ENCODE results near the gene INO80.

The INO80 gene

GRCh38 chr15:40942878-40943277, 173.2 kb downstream of the INO80 start:
- no peak for DNase-seq

- no peak for DNase-seq
Measured at GRCh38 chr15:40942337-40942854, 173.7 kb downstream of the INO80 start.

GRCh38 chr15:40941528-40942336, 174.3 kb downstream of the INO80 start:
- DNase-seq, result peak; percentile 81

GRCh38 chr15:40941068-40941527, 175.0 kb downstream of the INO80 start:
- DNase-seq, result no peak

- no peak for DNase-seq
Measured at GRCh38 chr15:40940296-40940801, 175.7 kb downstream of the INO80 start.

- DNase-seq, result no peak
Measured at GRCh38 chr15:40938536-40938870, 177.6 kb downstream of the INO80 start.

- DNase-seq, result no peak
Measured at GRCh38 chr15:40937762-40938535, 178.1 kb downstream of the INO80 start.

GRCh38 chr15:40936709-40937666, 179.1 kb downstream of the INO80 start:
- DNase-seq, result no peak

- no peak for DNase-seq
Measured at GRCh38 chr15:40936234-40936708, 179.8 kb downstream of the INO80 start.

GRCh38 chr15:40934457-40934856, 181.6 kb downstream of the INO80 start:
- no peak for DNase-seq

- DNase-seq, result no peak
Measured at GRCh38 chr15:40933517-40933902, 182.6 kb downstream of the INO80 start.

- DNase-seq, result no peak
Measured at GRCh38 chr15:40932649-40933516, 183.2 kb downstream of the INO80 start.

- DNase-seq, result no peak
Measured at GRCh38 chr15:40932156-40932555, 183.9 kb downstream of the INO80 start.

GRCh38 chr15:40931300-40932142, 184.6 kb downstream of the INO80 start:
- DNase-seq, result no peak

- peak; percentile 75 for DNase-seq
Measured at GRCh38 chr15:40930430-40931299, 185.4 kb downstream of the INO80 start.

GRCh38 chr15:40929660-40930429, 186.2 kb downstream of the INO80 start:
- peak; percentile 81 for DNase-seq
